NCI-H146 (cell line): Measurements from ENCODE around the gene SFMBT2.
A peak's percentile ranks its signal among the peaks of the same experiment; 100 is the strongest.
"Not testable (repeated sequence)": the region's sequence is repeated elsewhere in the genome, so short reads cannot be mapped to it uniquely, and the experiment has no call there.

Experiments used
- DNase-seq: peaks from one replicate; lab custom pipeline; 2025; lab: John Stamatoyannopoulos, UW

Gene SFMBT2

GRCh38 chr10:7320072-7320471, 90.8 kb downstream of the SFMBT2 start:
- no peak for DNase-seq

- DNase-seq: no peak
Measured at GRCh38 chr10:7319632-7320031, 91.2 kb downstream of the SFMBT2 start.

- DNase-seq: no peak
Measured at GRCh38 chr10:7318836-7319235, 92.0 kb downstream of the SFMBT2 start.

GRCh38 chr10:7317786-7318446, 92.9 kb downstream of the SFMBT2 start:
- no peak for DNase-seq

- DNase-seq: no peak
Measured at GRCh38 chr10:7316839-7317238, 94.0 kb downstream of the SFMBT2 start.

GRCh38 chr10:7315906-7316305, 94.9 kb downstream of the SFMBT2 start:
- no peak for DNase-seq

- no peak for DNase-seq
Measured at GRCh38 chr10:7314170-7314569, 96.7 kb downstream of the SFMBT2 start.

GRCh38 chr10:7312488-7312857, 98.4 kb downstream of the SFMBT2 start:
- DNase-seq: no peak

GRCh38 chr10:7311850-7312487, 98.9 kb downstream of the SFMBT2 start:
- not testable (repeated sequence) for DNase-seq

GRCh38 chr10:7311218-7311849, 99.5 kb downstream of the SFMBT2 start:
- no peak for DNase-seq

- no peak for DNase-seq
Measured at GRCh38 chr10:7310076-7310475, 100.8 kb downstream of the SFMBT2 start.

GRCh38 chr10:7308826-7309225, 102.0 kb downstream of the SFMBT2 start:
- no peak for DNase-seq

GRCh38 chr10:7306616-7307015, 104.2 kb downstream of the SFMBT2 start:
- DNase-seq: no peak

- no peak for DNase-seq
Measured at GRCh38 chr10:7306147-7306546, 104.7 kb downstream of the SFMBT2 start.

GRCh38 chr10:7305053-7305452, 105.8 kb downstream of the SFMBT2 start:
- DNase-seq: no peak

- no peak for DNase-seq
Measured at GRCh38 chr10:7304110-7304509, 106.7 kb downstream of the SFMBT2 start.

- no peak for DNase-seq
Measured at GRCh38 chr10:7302930-7303557, 107.8 kb downstream of the SFMBT2 start.

- DNase-seq: no peak
Measured at GRCh38 chr10:7302392-7302906, 108.4 kb downstream of the SFMBT2 start.

- DNase-seq: no peak
Measured at GRCh38 chr10:7301006-7301778, 109.6 kb downstream of the SFMBT2 start.

GRCh38 chr10:7300384-7300971, 110.4 kb downstream of the SFMBT2 start:
- DNase-seq: no peak

- DNase-seq: peak; percentile 4
Measured at GRCh38 chr10:7299601-7300325, 111.1 kb downstream of the SFMBT2 start.
